22Rv1 (cell line): ENCODE measurements around the gene SELENOT.
"Not testable (repeated sequence)": the region's sequence is repeated elsewhere in the genome, so short reads cannot be mapped to it uniquely, and the experiment has no call there.

Experiments
- H3K27ac ChIP-seq: fragments of 450-650 bp; 2 replicates; pipeline ENCODE4 v1.5.1; 2017
- ZFX ChIP-seq: fragments of 450-650 bp; IDR thresholded peaks from 2 replicates; pipeline ENCODE4 v1.6.1; 2017; ENCODE audit warnings: antibody characterized with exemption, borderline replicate concordance
- TF ChIP-seq, protein P1 (sequence below): fragments of 450-650 bp; IDR thresholded peaks from 2 replicates; pipeline ENCODE4 v1.5.1; 2017; ENCODE audit warnings: mild to moderate bottlenecking

The SELENOT gene

DNA sequence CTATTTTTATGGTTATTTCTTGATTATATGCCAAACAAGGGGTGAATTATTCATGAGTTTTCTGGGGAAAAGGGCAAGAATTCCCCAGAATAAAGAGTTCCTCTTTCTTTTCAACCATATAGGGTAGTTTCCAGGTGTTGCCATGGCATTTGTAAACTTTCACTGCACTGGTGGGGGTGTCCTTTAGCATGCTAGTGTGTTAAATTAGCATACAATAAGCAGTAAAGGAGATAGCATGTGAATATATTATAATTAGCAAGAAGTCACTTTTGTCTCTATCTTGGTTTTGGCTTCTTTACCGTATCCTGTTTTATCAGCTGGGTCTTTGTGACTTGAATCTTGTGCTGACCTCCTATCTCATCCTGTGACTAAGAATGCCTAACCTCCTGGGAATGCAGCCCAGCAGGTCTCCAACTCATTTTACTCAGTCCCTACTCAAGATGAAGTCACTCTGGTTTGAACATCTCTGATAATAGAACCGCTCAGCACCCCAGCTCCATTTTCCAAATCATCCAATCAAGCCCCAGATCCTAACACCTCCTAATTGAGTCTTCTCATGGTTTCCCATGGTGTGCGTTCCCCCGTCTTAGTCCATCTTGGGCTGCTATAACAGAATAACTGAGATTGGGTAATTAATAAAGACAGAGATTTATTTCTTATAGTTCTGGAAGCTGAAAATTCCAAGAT is 3.4 kb upstream of the SELENOT start:
- TF ChIP-seq, protein P1, sequence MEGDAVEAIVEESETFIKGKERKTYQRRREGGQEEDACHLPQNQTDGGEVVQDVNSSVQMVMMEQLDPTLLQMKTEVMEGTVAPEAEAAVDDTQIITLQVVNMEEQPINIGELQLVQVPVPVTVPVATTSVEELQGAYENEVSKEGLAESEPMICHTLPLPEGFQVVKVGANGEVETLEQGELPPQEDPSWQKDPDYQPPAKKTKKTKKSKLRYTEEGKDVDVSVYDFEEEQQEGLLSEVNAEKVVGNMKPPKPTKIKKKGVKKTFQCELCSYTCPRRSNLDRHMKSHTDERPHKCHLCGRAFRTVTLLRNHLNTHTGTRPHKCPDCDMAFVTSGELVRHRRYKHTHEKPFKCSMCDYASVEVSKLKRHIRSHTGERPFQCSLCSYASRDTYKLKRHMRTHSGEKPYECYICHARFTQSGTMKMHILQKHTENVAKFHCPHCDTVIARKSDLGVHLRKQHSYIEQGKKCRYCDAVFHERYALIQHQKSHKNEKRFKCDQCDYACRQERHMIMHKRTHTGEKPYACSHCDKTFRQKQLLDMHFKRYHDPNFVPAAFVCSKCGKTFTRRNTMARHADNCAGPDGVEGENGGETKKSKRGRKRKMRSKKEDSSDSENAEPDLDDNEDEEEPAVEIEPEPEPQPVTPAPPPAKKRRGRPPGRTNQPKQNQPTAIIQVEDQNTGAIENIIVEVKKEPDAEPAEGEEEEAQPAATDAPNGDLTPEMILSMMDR: no peak
- TF ChIP-seq ZFX: no peak
- no peak overlapping the region for H3K27ac ChIP-seq

DNA sequence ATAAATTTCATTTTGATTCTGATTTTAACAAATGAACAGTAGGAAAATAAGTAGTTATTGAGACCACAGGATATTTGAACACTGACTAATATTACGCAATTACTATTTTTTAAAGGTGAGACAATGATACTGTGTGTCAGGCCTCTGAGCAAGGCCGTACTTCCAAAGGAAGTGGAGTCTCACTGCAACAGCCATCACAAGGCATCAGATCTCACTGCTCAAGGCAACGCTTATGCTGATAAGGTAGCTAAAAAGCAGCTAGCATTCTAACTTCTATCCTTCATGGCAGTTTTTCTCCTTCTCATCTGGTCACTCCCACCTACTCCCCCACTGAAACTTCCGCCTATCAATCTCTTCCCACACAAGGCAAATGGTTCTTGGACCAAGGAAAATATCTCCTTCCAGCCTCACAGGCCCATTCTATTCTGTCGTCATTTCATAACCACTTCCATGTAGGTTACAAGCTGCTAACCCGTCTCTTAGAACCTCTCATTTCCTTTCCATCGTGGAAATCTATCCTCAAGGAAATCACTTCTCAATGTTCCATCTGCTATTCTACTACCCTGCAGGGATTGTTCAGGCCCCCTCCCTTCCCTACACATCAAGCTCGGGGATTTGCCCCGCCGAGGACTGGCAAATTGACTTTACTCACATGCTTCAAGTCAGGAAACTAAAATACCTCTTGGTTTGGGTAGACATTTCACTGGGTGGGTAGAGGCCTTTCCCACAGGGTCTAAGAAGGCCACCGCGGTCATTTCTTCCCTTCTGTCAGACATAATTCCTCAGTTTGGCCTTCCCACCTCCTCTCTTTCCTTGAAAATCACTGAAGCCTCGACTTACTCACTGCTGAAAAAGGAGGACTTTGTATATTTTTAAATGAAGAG is 2.2 kb upstream of the SELENOT start:
- not testable (repeated sequence) for H3K27ac ChIP-seq

DNA sequence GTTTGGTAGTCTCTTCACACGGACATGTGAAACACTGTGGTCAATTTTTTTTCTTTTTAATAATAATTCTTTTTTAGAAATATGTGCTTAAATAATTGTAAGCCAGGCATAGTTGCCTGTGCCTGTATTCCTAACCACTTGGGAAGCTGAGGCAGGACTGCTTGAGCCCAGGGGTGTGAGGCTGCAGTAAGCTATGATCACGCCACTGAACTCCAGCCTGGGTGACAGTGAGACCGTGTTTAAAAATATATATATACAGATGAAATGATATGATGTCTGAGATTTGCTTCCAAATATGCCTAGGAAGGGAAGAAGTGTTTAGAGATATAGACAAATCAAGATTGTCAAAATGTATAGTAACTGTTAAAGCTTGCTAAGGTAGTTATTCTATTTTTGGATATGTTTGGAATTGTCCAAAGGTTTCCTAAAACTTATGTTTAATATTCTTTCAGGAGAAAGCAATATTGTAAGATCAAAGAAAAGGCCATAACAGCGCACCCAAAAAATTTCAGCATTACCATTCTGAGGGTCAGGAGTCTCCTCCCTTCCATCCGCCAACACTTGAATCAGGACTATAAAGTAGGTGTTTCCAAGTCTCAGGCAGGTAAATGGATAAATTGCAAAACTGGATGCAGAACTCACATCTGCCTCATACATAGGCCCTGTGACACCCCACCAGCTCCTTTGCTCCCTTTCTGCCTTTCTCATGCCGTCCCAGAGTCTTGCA is 532 bp upstream of the SELENOT start:
- H3K27ac ChIP-seq: peak overlapping the region; percentile 97
- TF ChIP-seq, protein P1: no peak
- TF ChIP-seq ZFX: no peak

DNA sequence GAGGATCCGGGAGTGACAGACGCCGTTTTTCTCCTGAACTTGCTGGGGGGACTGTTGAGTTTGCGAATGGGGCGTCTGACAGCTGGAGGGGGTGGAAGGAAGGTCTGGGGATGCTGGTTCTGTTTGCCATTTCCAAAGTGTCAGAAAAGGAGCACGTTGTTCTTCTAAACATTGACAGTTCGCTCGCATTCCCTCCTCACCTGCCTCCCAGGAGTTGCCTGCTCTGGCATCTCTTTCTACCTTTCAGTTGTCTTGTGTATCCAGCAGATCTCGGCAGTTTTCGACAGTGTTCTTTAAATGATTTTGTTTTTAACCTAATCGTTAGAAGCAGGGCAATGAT is 829 bp downstream of the SELENOT start:
- no peak for TF ChIP-seq ZFX
- TF ChIP-seq, protein P1: no peak
- peak overlapping the region; percentile 97 for H3K27ac ChIP-seq

- H3K27ac ChIP-seq: no peak overlapping the region
- no peak for TF ChIP-seq ZFX
- TF ChIP-seq, protein P1: no peak
Observed at GRCh38 chr3:150605998-150606641, 3.0 kb downstream of the SELENOT start.

DNA sequence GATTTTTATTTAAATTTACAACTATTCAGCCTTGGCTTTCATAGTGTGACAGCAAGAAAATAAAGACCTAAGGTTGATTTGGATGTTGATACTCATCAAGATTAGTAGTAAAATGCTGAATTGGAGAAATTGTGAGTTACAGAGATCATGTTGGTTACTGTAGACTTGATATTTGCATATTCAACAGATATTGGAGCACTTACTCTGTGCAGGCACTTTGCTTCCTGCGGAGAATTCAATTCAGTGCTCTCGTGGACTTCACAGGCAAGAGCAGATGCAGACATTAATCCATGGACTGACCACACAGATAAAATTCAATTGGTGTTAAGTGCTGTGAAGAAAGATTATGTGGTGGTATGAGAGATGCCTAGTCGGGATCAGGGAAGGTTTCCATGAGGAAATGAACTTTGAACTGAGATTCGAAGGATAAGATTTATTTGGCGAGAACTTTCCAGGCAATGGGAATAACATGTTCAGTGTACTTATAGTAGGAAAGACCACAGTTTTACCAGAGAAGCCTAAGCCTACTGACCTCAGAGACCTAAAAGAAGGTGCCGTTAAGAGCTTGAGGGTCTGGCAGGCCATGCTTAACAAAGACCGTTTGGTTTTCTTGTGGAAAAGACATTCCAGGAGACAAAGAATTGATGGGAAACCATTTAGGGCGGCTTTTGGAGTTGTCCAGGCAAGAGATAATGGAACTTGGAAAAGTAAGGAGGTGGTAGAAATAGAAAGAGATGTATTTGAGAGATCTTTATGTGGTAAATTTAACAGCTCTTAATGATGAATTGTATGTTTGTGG is 4.3 kb downstream of the SELENOT start:
- TF ChIP-seq, protein P1: no peak
- no peak for TF ChIP-seq ZFX
- peak overlapping the region; percentile 41 for H3K27ac ChIP-seq

- H3K27ac ChIP-seq: no peak overlapping the region
- no peak for TF ChIP-seq ZFX
- TF ChIP-seq, protein P1: no peak
Observed at GRCh38 chr3:150609988-150610387, 6.9 kb downstream of the SELENOT start.
